Measurements from ENCODE around the gene MUSTN1. TPM values are rescaled to one million over a fixed set of nuclear protein-coding genes. Genes with fewer than 3 reads are reported as not detected.

Gene MUSTN1
- total and polyA plus RNA-seq, 2 of the 13 experiments (the other 11 are each of a cell fraction or from before 2014, with no cell fraction given), result 0.84 to 1.4 TPM

GRCh38 chr3:52839892-52840545 lies 5.2 kb upstream of the MUSTN1 start:
- no peaks in the 10 kb centered on the region for H4K20me1 ChIP-seq (ENCODE audit: insufficient read depth, low read length)
- ATAC-seq (no peak), FAIRE-seq (no peak), DNase-seq (ENCODE audit: low spot score) (no peak)
- CTCF ChIA-PET (ENCODE audit: low intra/inter-chr PET ratio, low total read pairs), result no interaction called here
- H3K9me3 ChIP-seq (ENCODE audit: low read length), result no peaks in the 10 kb centered on the region
- no peaks in the 10 kb centered on the region for H3K36me3 ChIP-seq (replicated peaks in 1 of 2; ENCODE audit: control insufficient read depth in 1 of 2, insufficient read depth in 2 of 2, low read length in 2 of 2)
- H3K79me2 ChIP-seq (ENCODE audit: insufficient read depth, low read length), result no peaks in the 10 kb centered on the region
- no peak overlapping the region for H2AFZ ChIP-seq (ENCODE audit: low read length)
- intact Hi-C loops (cut with micrococcal nuclease; ENCODE audit: unreplicated experiment), result no loop called here
- no peak overlapping the region for H3K9ac ChIP-seq (ENCODE audit: insufficient read depth, low read depth, low read length)
- BruUV-seq (replicated peaks), result no TSS peak
- POLR2A ChIA-PET, result no interaction called here
- no peak overlapping the region for H3K4me2 ChIP-seq (ENCODE audit: low read depth, low read length)
- H3K4me1 ChIP-seq (ENCODE audit: insufficient read depth, low read length), result peaks cover 22% of the 10 kb centered on the region
- no peak overlapping the region for H3K27ac ChIP-seq (ENCODE audit: extremely low read length, insufficient read depth, low read length)
- in situ Hi-C loops (cut with HindIII; ENCODE audit: extremely low pct_ligation_motif_present, low pct_unique_long_range_greater_than_20kb), result no loop called here
- TF ChIP-seq CBX2 (IDR thresholded peaks at IDR 0.05; ENCODE audit: low read depth, low read length), result no peak
- TF ChIP-seq CBX2 (CRISPR knock-in tag; IDR thresholded peaks at IDR 0.05; ENCODE audit: low read depth), result no peak
- no peak for TF ChIP-seq SRY (CRISPR knock-in tag; IDR thresholded peaks at IDR 0.05)
- TF ChIP-seq ZNF639 (CRISPR knock-in tag; conservative IDR thresholded peaks at IDR 0.05), result no peak
- TF ChIP-seq SMARCE1 (IDR thresholded peaks at IDR 0.05; ENCODE audit: borderline replicate concordance), result no peak
- TF ChIP-seq EEA1 (CRISPR knock-in tag; IDR thresholded peaks at IDR 0.05; ENCODE audit: borderline replicate concordance), result no peak
- TF ChIP-seq, protein P1, sequence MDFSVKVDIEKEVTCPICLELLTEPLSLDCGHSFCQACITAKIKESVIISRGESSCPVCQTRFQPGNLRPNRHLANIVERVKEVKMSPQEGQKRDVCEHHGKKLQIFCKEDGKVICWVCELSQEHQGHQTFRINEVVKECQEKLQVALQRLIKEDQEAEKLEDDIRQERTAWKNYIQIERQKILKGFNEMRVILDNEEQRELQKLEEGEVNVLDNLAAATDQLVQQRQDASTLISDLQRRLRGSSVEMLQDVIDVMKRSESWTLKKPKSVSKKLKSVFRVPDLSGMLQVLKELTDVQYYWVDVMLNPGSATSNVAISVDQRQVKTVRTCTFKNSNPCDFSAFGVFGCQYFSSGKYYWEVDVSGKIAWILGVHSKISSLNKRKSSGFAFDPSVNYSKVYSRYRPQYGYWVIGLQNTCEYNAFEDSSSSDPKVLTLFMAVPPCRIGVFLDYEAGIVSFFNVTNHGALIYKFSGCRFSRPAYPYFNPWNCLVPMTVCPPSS (IDR thresholded peaks at IDR 0.05), result no peak
- H3K4me3 ChIP-seq (replicated peaks in 1 of 3; ENCODE audit: insufficient read depth in 1 of 3, low read depth in 2 of 3, low read length in 3 of 3), result no peak overlapping the region
- no peaks in the 10 kb centered on the region for H3K27me3 ChIP-seq (ENCODE audit: control insufficient read depth in 1 of 2, insufficient read depth in 2 of 2, low read length in 2 of 2)
- WGBS (ENCODE audit: low lambda C conversion rate), result 90% methylated on average over 22 of the region's 23 CpGs
